HG03108 (cell line): Measurements from ENCODE around the gene METTL25.
A peak's percentile ranks its signal among the peaks of the same experiment; 100 is the strongest.
"Not testable (repeated sequence)": the region's sequence is repeated elsewhere in the genome, so short reads cannot be mapped to it uniquely, and the experiment has no call there.

Source experiments
- ATAC-seq: cut with Tn5 transposase; IDR thresholded peaks from one replicate; pipeline ENCODE4 v1.9.1; 2021; ENCODE audit warnings: moderate library complexity; ENCODE audit not compliant: unreplicated experiment

Gene METTL25

GRCh38 chr12:82358200-82359114 lies at the start of gene METTL25, which contains the start of gene CCDC59:
Gene METTL25 (plus strand): TSS chr12:82358529. CDS start chr12:82358566, 37 bp downstream.
Gene CCDC59 (minus strand): TSS chr12:82358387. CDS start chr12:82358376, 11 bp downstream.
- peak; percentile 92 for ATAC-seq

DNA sequence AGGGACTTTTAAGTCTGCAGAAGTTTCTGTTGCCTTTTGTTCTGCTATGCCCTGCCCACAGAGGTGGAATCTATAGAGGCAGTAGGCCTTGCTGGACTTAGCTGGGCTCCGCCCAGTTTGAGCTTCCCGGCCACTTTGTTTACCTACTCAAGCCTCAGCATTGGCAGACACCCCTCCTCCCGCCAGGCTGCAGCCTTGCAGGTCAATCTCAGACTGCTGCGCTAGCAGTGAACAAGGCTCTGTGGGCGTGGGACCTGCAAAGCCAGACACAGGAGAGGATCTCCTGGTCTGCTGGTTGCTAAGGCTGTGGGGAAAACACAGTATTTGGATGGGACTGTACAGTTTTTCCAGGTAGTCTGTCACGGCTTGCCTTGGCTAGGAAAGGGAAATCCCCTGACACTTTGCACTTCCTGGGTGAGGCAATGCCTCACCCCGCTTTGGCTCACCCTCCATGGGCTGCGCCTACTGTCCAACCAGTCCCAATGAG lies 43.9 kb upstream of the METTL25 start:
- no peak for ATAC-seq

- no peak for ATAC-seq
Observed at GRCh38 chr12:82319276-82319675, 39.1 kb upstream of the METTL25 start.

DNA sequence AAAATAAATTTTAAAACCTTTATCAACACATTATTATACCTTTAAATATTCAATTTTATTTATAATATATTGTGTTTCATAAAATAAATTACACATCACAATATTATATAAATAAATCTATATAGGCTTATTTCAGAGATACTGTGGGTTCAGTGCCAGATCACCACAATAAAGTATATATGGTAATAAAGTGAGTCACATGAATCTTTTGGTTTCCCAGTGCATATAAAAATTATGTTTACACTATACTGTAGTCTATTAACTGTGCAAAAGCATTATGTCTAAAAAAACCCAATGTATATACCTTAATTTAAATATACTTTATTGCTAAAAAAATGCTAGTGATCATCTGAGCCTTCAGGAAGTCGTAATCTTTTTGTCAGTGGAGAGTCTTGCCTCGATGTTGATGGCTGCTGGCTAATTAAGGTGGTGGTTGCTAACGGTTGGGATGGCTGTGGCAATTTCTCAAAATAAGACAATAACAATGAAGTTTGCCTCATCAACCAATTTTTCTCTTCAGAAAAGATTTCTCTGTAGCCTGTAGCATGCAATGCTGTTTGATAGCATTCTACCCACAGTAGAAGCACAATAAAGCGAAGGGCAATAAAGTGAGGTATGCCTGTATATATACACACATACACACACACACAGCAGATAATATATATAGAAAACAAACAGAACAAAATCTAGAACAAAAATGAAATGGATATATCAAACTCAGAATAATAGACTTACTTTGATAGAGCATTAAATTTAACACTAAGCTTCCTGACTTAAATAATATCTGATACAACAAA lies 32.6 kb upstream of the METTL25 start:
- ATAC-seq, result no peak

DNA sequence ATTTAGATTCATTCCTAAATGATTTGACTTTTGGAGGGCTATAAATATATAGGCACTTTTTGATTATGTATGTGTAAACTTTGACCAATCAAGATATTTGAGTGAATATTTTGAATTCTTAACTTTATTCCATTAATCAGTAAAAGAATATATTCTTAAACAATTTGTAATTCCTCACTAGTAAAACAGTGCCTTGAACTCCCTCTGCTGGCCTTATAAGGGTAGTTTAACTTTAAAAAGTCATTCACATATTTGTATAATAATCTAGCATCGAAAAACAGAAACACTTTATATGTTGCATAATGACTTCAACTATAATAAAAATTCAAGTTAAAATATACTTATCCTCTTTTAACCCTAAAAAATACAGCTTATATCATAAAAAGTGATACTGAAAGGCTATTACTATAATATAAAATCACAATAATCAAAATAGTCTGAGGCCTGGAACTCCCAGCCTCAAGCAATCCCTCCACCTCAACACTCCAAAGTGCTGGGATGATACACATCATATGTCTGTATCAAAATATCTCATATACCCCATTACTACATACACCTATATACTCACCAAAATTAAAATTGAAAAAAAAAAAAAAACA lies 31.3 kb upstream of the METTL25 start:
- ATAC-seq, result no peak

DNA sequence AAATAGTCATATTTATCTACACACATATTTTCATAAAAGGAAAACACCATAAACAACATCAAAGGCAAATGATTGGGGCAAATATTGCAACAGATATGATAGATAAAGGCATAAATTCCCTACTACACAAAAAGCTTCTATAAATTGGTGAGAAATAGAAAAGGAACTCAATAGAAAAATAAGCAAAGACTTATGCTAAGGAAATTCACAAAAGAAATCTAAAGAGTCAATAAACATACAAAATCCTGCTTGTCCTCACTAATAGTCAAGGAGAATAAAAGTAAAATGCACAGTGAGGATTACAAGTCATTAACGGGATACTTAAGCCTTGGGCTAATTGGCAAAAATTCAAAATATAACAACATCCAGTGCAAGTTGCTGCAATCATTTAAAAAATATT lies 30.5 kb upstream of the METTL25 start:
- ATAC-seq, result no peak

- ATAC-seq, result no peak
Observed at GRCh38 chr12:82329508-82329907, 28.8 kb upstream of the METTL25 start.

DNA sequence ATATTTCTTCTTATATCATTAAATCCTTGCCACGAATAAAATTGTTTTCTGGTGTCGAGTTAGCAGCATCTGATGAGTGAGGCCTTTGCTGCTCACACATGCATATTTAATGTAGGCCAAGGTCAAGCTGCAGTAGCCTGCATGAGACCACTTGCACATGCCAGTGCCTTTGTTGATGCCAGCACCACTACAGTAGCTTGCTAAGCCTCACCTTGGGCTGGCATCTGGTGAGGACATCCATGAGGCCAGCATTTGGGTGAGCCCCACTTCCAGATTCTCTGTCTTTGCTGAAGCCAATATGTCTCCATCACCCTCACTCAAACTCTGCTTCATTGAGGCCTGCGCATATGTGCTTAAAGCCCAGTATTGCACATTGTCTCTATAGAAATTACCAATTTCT lies 8.2 kb upstream of the METTL25 start:
- ATAC-seq, result no peak

DNA sequence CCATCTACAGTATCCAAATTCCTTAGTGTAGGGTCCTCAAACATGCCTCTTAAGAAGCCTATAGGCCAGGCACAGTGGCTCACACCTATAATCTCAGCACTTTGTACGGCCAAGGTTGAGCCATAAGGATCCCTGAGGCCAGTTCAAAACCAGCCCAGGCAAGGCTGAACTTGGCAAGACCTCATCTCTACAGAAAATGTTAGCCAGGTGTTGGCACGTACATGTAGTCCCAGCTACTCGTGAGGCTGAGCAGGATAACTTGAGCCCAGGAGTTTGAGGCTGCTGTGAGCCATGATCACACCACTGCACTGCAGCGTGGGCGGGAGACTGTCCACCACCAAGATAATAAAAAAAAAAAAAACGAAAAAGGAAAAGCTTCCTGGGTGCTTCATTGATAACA lies 6.9 kb upstream of the METTL25 start:
- no peak for ATAC-seq

DNA sequence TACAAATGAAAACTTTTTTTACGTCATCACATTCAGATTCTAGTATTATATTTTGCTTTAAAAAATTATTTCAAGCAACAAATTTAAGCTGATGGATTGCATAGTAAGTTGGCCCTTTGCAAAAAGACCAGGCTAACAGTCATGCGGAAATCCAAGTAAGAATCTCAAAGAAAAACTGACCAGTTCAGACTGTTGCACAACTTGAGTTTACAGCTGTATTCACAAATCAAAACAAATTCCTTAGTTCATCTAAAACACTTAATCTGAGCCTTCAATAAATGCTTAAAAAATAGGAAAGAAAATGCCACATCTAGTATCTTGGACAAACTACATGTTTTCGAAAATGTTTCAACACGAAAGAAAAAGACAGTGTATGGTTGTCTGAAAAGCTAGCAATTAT lies 989 bp upstream of the METTL25 start:
- no peak for ATAC-seq

- ATAC-seq, result no peak
Observed at GRCh38 chr12:82357845-82358199, 507 bp upstream of the METTL25 start.

DNA sequence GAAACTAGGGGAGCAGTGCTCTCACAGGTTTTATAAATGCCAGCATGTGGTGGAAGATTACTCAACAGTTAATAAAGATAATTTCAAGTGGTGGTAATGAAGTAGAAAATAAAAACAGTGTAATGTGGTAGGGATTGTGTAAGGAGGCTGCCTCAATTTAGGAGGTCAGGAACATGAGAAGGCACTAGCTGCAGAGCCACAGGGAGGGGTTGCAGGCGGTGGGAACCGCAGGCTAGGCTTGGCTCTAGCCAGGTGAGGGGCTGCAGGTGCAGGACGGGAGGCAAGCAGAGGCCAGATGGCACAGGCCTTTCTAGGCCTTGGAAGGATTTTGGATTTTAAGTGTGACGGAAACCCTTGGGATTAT lies 768 bp downstream of the METTL25 start:
- ATAC-seq, result peak; percentile 21

DNA sequence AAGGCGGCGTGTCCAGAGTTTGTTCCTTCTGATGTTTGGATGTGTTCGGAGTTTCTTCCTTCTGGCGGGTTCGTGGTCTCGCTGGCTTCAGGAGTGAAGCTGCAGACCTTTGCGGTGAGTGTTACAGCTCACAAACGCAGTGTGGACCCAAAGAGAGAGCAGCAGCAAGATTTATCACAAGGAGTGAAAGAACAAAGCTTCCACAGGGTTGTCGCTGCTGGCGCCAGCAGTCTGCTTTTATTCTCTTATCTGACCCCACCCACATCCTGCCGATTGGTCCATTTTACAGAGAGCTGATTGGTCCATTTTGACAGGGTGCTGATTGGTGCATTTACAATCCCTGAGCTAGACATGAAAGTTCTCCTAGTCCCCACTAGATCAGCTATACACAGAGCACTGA lies 2.5 kb downstream of the METTL25 start:
- not testable (repeated sequence) for ATAC-seq

DNA sequence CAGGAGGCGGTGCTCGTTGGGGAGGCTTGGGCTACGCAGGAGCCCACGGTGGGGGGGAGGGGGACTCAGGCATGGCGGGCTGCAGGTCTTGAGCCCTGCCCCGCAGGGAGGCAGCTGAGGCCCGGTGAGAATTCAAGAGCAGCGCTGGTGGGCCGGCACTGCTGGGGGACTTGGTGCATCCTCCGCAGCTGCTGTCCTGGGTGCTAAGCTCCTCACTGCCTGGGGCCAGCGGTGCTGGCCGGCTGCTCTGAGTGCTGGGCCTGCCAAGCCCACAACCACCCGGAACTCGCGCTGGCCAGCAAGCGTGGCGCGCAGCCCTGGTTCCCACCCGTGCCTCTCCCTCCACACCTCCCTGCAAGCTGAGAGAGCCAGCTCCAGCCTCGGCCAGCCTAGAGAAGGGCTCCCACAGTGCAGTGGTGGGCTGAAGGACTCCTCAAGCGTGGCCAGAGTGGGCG lies 3.2 kb downstream of the METTL25 start:
- no peak for ATAC-seq

GRCh38 chr12:82363990-82364389 lies 5.7 kb downstream of the METTL25 start:
- no peak for ATAC-seq

DNA sequence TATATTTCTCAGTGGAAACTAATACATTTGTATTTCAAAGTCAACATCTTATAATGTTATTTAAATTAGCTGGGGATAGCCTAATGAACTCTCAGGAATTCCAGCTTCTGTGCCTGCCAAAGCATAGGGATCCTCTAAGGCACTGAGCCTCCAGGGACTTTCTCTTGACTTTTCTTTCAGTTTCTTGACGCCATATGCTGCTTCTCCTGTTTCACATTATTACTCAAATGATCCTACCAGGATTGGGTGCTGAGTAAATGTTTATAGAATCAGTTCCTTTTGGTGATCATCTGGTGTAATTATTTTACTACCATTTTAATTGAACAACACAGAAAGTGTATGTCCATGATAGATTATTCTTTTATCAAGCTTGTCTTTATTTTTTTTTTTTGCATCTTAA lies 7.9 kb downstream of the METTL25 start:
- ATAC-seq, result no peak

GRCh38 chr12:82375201-82375600 lies 16.9 kb downstream of the METTL25 start:
- no peak for ATAC-seq

GRCh38 chr12:82378997-82379396 lies 20.7 kb downstream of the METTL25 start:
- no peak for ATAC-seq

GRCh38 chr12:82383930-82384552 lies 25.7 kb downstream of the METTL25 start:
- no peak for ATAC-seq

- ATAC-seq, result no peak
Observed at GRCh38 chr12:82398879-82399278, 40.5 kb downstream of the METTL25 start.

GRCh38 chr12:82400819-82401218 lies 42.5 kb downstream of the METTL25 start:
- no peak for ATAC-seq
